HG03442 (cell line): Measurements from ENCODE around the gene NEURL4.

Experiments
- ATAC-seq: cut with Tn5 transposase; IDR thresholded peaks from one replicate; pipeline ENCODE4 v1.9.1; 2021; ENCODE audit warnings: mild to moderate bottlenecking, moderate library complexity; ENCODE audit not compliant: unreplicated experiment

NEURL4 gene

GRCh38 chr17:7281074-7281952 is 47.8 kb downstream of the NEURL4 start, which contains the start of gene SLC2A4:
Gene SLC2A4, plus strand, starts transcription at chr17:7281718. Its CDS starts 217 bp downstream, at chr17:7281935.
- ATAC-seq: peak; percentile 67

- peak; percentile 57 for ATAC-seq
These were observed 48.5 kb downstream of the NEURL4 start for GRCh38 chr17:7280519-7281073.

GRCh38 chr17:7279448-7279847 is 49.7 kb downstream of the NEURL4 start:
- no peak for ATAC-seq

- ATAC-seq: no peak
These were observed 62.4 kb downstream of the NEURL4 start for GRCh38 chr17:7266784-7267183.
